CD14-positive monocyte (primary cell): ENCODE measurements around the gene OSBPL2. TPM values are rescaled to one million over a fixed set of nuclear protein-coding genes. Genes with fewer than 3 reads are reported as not detected.

ENCODE experiments used
- DNase-seq, 3 donors: peaks; one replicate each; pipeline ENCODE4 v3.0.0-alpha.2; 2011 to 2022
- H2AFZ ChIP-seq: 2 replicates; pipeline ENCODE4 v1.6.0; 2012; ENCODE audit warnings: mild to moderate bottlenecking, low read depth, low read length, inconsistent platforms; ENCODE audit not compliant: insufficient read depth, poor library complexity, severe bottlenecking
- H3K27ac ChIP-seq, 2 donors: 1 replicate in 1 of 2; 2 replicates in 1 of 2; pipeline ENCODE4 v1.5.1; 2012 to 2013; ENCODE audit warnings: low read length in 2 of 2, control low read depth in 1 of 2, inconsistent platforms in 1 of 2, low read depth in 1 of 2, mild to moderate bottlenecking in 1 of 2
- H3K27me3 ChIP-seq, 2 donors: one replicate each; pipeline versions ENCODE4 v1.6.0 to v1.6.1; 2011 to 2013; ENCODE audit warnings: low read length in 2 of 2; ENCODE audit not compliant: control insufficient read depth in 2 of 2, insufficient read depth in 2 of 2
- H3K36me3 ChIP-seq, 2 donors: replicated peaks in 1 of 2; 1 replicate in 1 of 2; 2 replicates in 1 of 2; pipeline versions ENCODE4 v1.5.1 to v1.6.1; 2012 to 2013; ENCODE audit warnings: low read length in 2 of 2, control low read depth in 1 of 2, inconsistent platforms in 1 of 2, mild to moderate bottlenecking in 1 of 2; ENCODE audit not compliant: insufficient read depth in 2 of 2, control insufficient read depth in 1 of 2
- H3K4me1 ChIP-seq, 2 donors: 1 replicate in 1 of 2; 2 replicates in 1 of 2; pipeline versions ENCODE4 v1.5.1 to v1.6.1; 2012 to 2013; ENCODE audit warnings: low read length in 2 of 2, control low read depth in 1 of 2, inconsistent platforms in 1 of 2, mild to moderate bottlenecking in 1 of 2, moderate library complexity in 1 of 2; ENCODE audit not compliant: insufficient read depth in 2 of 2, control insufficient read depth in 1 of 2
- H3K4me2 ChIP-seq: replicated peaks from 2 replicates; pipeline ENCODE3; 2012; ENCODE audit warnings: low read length, moderate library complexity, mild to moderate bottlenecking; ENCODE audit not compliant: poor library complexity, severe bottlenecking; ENCODE audit errors: extremely low read depth
- H3K4me3 ChIP-seq, 3 experiments: fragments of 200-600 bp in 1 of 3; sonication (generic) in 1 of 3; replicated peaks in 1 of 3; 1 replicate in 2 of 3; 2 replicates in 1 of 3; pipeline ENCODE4 v1.5.1; 2011 to 2013; ENCODE audit warnings: low read length in 3 of 3, mild to moderate bottlenecking in 3 of 3, control low read depth in 2 of 3, low read depth in 2 of 3, inconsistent platforms in 1 of 3, moderate library complexity in 1 of 3
- H3K79me2 ChIP-seq: 2 replicates; pipeline ENCODE4 v1.6.0; 2012; ENCODE audit warnings: mild to moderate bottlenecking, control low read depth, inconsistent platforms, low read length, moderate library complexity; ENCODE audit not compliant: insufficient read depth
- H3K9ac ChIP-seq: 2 replicates; pipeline ENCODE4 v1.6.0; 2017; ENCODE audit warnings: low read length, mild to moderate bottlenecking; ENCODE audit not compliant: insufficient read depth, poor library complexity, severe bottlenecking
- H3K9me3 ChIP-seq, 2 donors: replicated peaks in 1 of 2; 1 replicate in 1 of 2; 2 replicates in 1 of 2; pipeline versions ENCODE4 v1.5.1 to v1.6.1; 2012 to 2013; ENCODE audit warnings: low read length in 2 of 2, control low read depth in 1 of 2; ENCODE audit not compliant: control insufficient read depth in 1 of 2, insufficient read depth in 1 of 2
- H4K20me1 ChIP-seq: 2 replicates; pipeline ENCODE4 v1.6.0; 2012; ENCODE audit warnings: mild to moderate bottlenecking, low read length, control low read depth, moderate library complexity; ENCODE audit not compliant: insufficient read depth
- H3K27ac Mint-ChIP-seq, 7 donors: one replicate each; pipeline ENCODE4 v1.8.0; 2020; ENCODE audit warnings: mild to moderate bottlenecking in 7 of 7, mixed read lengths in 7 of 7, moderate library complexity in 6 of 7, inconsistent platforms in 2 of 7
- H3K27me3 Mint-ChIP-seq, 3 donors: one replicate each; pipeline ENCODE4 v1.8.0; 2021 to 2022; ENCODE audit warnings: low read depth in 3 of 3, mild to moderate bottlenecking in 3 of 3, mixed read lengths in 3 of 3, moderate library complexity in 3 of 3, inconsistent platforms in 1 of 3
- H3K36me3 Mint-ChIP-seq, 2 donors: one replicate each; pipeline ENCODE4 v1.8.0; 2020; ENCODE audit warnings: mixed read lengths in 2 of 2, inconsistent platforms in 1 of 2, mild to moderate bottlenecking in 1 of 2
- H3K4me1 Mint-ChIP-seq: one replicate; pipeline ENCODE4 v1.8.0; 2020; ENCODE audit warnings: mild to moderate bottlenecking, mixed read lengths
- H3K4me3 Mint-ChIP-seq, 2 donors: one replicate each; pipeline ENCODE4 v1.8.0; 2020; ENCODE audit warnings: mild to moderate bottlenecking in 2 of 2, mixed read lengths in 2 of 2, moderate library complexity in 1 of 2
- H3K9me3 Mint-ChIP-seq, 7 donors: one replicate each; pipeline ENCODE4 v1.8.0; 2020 to 2022; ENCODE audit warnings: mixed read lengths in 7 of 7, mild to moderate bottlenecking in 6 of 7, moderate library complexity in 6 of 7, inconsistent platforms in 2 of 7
- CTCF ChIP-seq: fragments of 200-600 bp; IDR thresholded peaks from one replicate; pipeline ENCODE4 v1.8.0; 2022; ENCODE audit warnings: antibody characterized with exemption, mild to moderate bottlenecking
- WGBS: methylation state at CpG from one replicate; pipeline ENCODE4 v1.1.5; 2013; ENCODE audit warnings: missing lambda C conversion rate; ENCODE audit not compliant: insufficient coverage; 5-methylcytosine and 5-hydroxymethylcytosine counted together
- intact Hi-C, 2 donors: fragments of 100-400 bp; cut with micrococcal nuclease; formaldehyde crosslinking; loops; one replicate each; pipeline versions ENCODE4 v1.15.0 to v1.15.1; 2023
- polyA plus RNA-seq, 3 donors: library from polyadenylated mRNA; depleted of rRNA in 1 of 3; unstranded in 2 of 3; stranded (reverse) in 1 of 3; fragments of 300-500 nt in 2 of 3; fragments of >200 nt in 1 of 3; fragmentation: Illumina TruSeq in 2 of 3; gene quantifications; 1 replicate in 2 of 3; 2 replicates in 1 of 3; pipeline ENCODE4 v1.2.3, GENCODE V29; 2012 to 2021

OSBPL2 gene
- polyA plus RNA-seq, 3 donors = 12.9 to 29.1 (median 17.9) TPM

- Histone ChIP-seq H3K9ac (no peak overlapping the region), H3K4me1 (no peaks in the 10 kb centered on the region)
Measured at GRCh38 chr20:62266340-62266739, 28.0 kb downstream of the OSBPL2 start.

DNA sequence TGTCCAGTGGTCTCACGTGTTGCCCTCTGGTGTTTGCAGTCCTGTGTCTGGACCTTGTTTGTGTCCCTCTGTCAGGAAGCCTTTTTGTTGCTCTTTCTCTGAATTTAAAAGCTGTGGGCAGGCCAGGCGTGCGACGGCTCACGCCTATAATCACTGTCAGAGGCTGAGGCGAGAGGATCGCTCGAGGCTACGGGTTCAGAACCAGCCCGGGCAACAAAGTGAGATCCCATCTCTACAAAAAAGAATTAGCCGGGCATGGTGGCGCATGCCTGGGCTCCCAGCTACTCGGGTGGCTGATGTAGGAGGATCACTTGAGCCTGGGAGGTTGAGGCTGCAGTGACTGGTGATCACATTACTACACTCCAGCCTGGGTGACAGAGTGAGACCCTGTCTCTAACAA lies 28.5 kb downstream of the OSBPL2 start:
- Mint-ChIP-seq H3K27me3 (peaks cover 0 to 3% (median 0%) of the 10 kb centered on the region in 3 donors), H3K27ac (peak overlapping the region in 1 of 7 donors; percentile 37), H3K9me3 (peaks cover 0 to 7% (median 5%) of the 10 kb centered on the region in 7 donors), H3K36me3 (peaks cover 63 to 85% of the 10 kb centered on the region in 2 donors), H3K4me3 (no peak overlapping the region), H3K4me1 (no peaks in the 10 kb centered on the region)
- Histone ChIP-seq H3K36me3 (peaks cover 78 to 89% of the 10 kb centered on the region in 2 donors), H3K9me3 (peaks cover 0 to 2% of the 10 kb centered on the region in 2 donors), H3K4me3 (no peak overlapping the region), H3K4me2 (no peak overlapping the region), H2AFZ (no peak overlapping the region), H3K4me1 (no peaks in the 10 kb centered on the region), H3K9ac (no peak overlapping the region), H3K27ac (no peak overlapping the region), H3K27me3 (no peaks in the 10 kb centered on the region), H3K79me2 (no peaks in the 10 kb centered on the region), H4K20me1 (peaks cover 29% of the 10 kb centered on the region)
- no peak for DNase-seq
- 98% methylated on average over 9 of the region's 13 CpGs for WGBS
- intact Hi-C loops = no loop called here
- TF ChIP-seq CTCF = no peak

More at GRCh38 chr20:62266340-62266739, 28.0 kb downstream of the OSBPL2 start:
- Histone ChIP-seq H3K27ac (no peak overlapping the region), H3K4me2 (no peak overlapping the region), H3K36me3 (peaks cover 77 to 89% of the 10 kb centered on the region in 2 donors), H3K9me3 (peaks cover 0 to 2% of the 10 kb centered on the region in 2 donors), H3K27me3 (no peaks in the 10 kb centered on the region), H2AFZ (no peak overlapping the region), H4K20me1 (peaks cover 26% of the 10 kb centered on the region), H3K4me3 (no peak overlapping the region), H3K79me2 (no peaks in the 10 kb centered on the region)
- Mint-ChIP-seq H3K27ac (no peak overlapping the region), H3K27me3 (peaks cover 0 to 1% (median 0%) of the 10 kb centered on the region in 3 donors), H3K9me3 (peaks cover 0 to 7% (median 5%) of the 10 kb centered on the region in 7 donors), H3K36me3 (peaks cover 64 to 85% of the 10 kb centered on the region in 2 donors), H3K4me1 (no peaks in the 10 kb centered on the region), H3K4me3 (no peak overlapping the region)
- intact Hi-C loops = no loop called here
- 100% methylated on average over 8 of the region's 10 CpGs for WGBS
- peak in 1 of 3 donors; percentile 14 for DNase-seq
- no peak for TF ChIP-seq CTCF
